ENCODE data around the gene ZNF521.

ZNF521 gene

GRCh38 chr18:25250474-25250851 lies 101.5 kb downstream of the ZNF521 start:
- no peak for DNase-seq (ENCODE audit: low read depth in 2 of 2)

GRCh38 chr18:25248755-25249154 lies 103.2 kb downstream of the ZNF521 start:
- no peak for DNase-seq (ENCODE audit: low read depth in 2 of 2)

GRCh38 chr18:25247725-25248124 lies 104.2 kb downstream of the ZNF521 start:
- peak; percentile 56 to 62 for DNase-seq (ENCODE audit: low read depth in 2 of 2)

- no peak for DNase-seq (ENCODE audit: low read depth in 2 of 2)
Observed at GRCh38 chr18:25244924-25245698, 106.9 kb downstream of the ZNF521 start.

GRCh38 chr18:25244170-25244569 lies 107.8 kb downstream of the ZNF521 start:
- DNase-seq (ENCODE audit: low read depth in 2 of 2): no peak

GRCh38 chr18:25243754-25244153 lies 108.2 kb downstream of the ZNF521 start:
- no peak for DNase-seq (ENCODE audit: low read depth in 2 of 2)

- no peak for DNase-seq (ENCODE audit: low read depth in 2 of 2)
Observed at GRCh38 chr18:25243257-25243656, 108.7 kb downstream of the ZNF521 start.

- DNase-seq (ENCODE audit: low read depth in 2 of 2): no peak
Observed at GRCh38 chr18:25240420-25240770, 111.6 kb downstream of the ZNF521 start.

GRCh38 chr18:25239581-25240419 lies 112.2 kb downstream of the ZNF521 start:
- DNase-seq (ENCODE audit: low read depth in 2 of 2): peak in 1 of 2 experiments; percentile 43

GRCh38 chr18:25239151-25239550 lies 112.8 kb downstream of the ZNF521 start:
- DNase-seq (ENCODE audit: low read depth in 2 of 2): no peak

- no peak for DNase-seq (ENCODE audit: low read depth in 2 of 2)
Observed at GRCh38 chr18:25237571-25238267, 114.2 kb downstream of the ZNF521 start.

GRCh38 chr18:25236736-25237135 lies 115.2 kb downstream of the ZNF521 start:
- DNase-seq (ENCODE audit: low read depth in 2 of 2): no peak

GRCh38 chr18:25235401-25236042 lies 116.4 kb downstream of the ZNF521 start:
- no peak for DNase-seq (ENCODE audit: low read depth in 2 of 2)

- DNase-seq (ENCODE audit: low read depth in 2 of 2): no peak
Observed at GRCh38 chr18:25234740-25235345, 117.1 kb downstream of the ZNF521 start.

GRCh38 chr18:25234322-25234639 lies 117.7 kb downstream of the ZNF521 start:
- no peak for DNase-seq (ENCODE audit: low read depth in 2 of 2)

- peak; percentile 48 to 50 for DNase-seq (ENCODE audit: low read depth in 2 of 2)
Observed at GRCh38 chr18:25233528-25234321, 118.2 kb downstream of the ZNF521 start.

GRCh38 chr18:25231327-25231691 lies 120.7 kb downstream of the ZNF521 start:
- DNase-seq (ENCODE audit: low read depth in 2 of 2): no peak

- peak; percentile 73 to 78 for DNase-seq (ENCODE audit: low read depth in 2 of 2)
Observed at GRCh38 chr18:25230658-25231326, 121.2 kb downstream of the ZNF521 start.

GRCh38 chr18:25229920-25230319 lies 122.0 kb downstream of the ZNF521 start:
- no peak for DNase-seq (ENCODE audit: low read depth in 2 of 2)

- DNase-seq (ENCODE audit: low read depth in 2 of 2): peak; percentile 70 to 71
Observed at GRCh38 chr18:25229081-25229480, 122.9 kb downstream of the ZNF521 start.

Data from fibroblast of skin of left biceps (primary cell).